HG02970 (cell line): ENCODE data around the gene SIDT1.

ENCODE experiments used
- ATAC-seq: cut with Tn5 transposase; IDR thresholded peaks from one replicate; pipeline ENCODE4 v1.9.1; 2021; ENCODE audit warnings: mild to moderate bottlenecking, moderate library complexity, moderate number of reproducible peaks; ENCODE audit not compliant: unreplicated experiment, low FRiP score

The SIDT1 gene

GRCh38 chr3:113664523-113665094, 132.3 kb downstream of the SIDT1 start:
- ATAC-seq, result no peak

GRCh38 chr3:113668015-113668414, 135.7 kb downstream of the SIDT1 start:
- ATAC-seq, result no peak

- ATAC-seq, result no peak
These were observed 141.2 kb downstream of the SIDT1 start for GRCh38 chr3:113673593-113673992.

- no peak for ATAC-seq
These were observed 143.9 kb downstream of the SIDT1 start for GRCh38 chr3:113676261-113676660.

GRCh38 chr3:113677737-113678136, 145.4 kb downstream of the SIDT1 start:
- no peak for ATAC-seq

- ATAC-seq, result no peak
These were observed 146.4 kb downstream of the SIDT1 start for GRCh38 chr3:113678773-113679172.
